Nephron (organoid): Measurements from ENCODE around the gene ZNF398.

ENCODE experiments used
- H3K27ac Mint-ChIP-seq, 3 experiments: 2 replicates each; pipeline ENCODE4 v1.8.0; 2020; ENCODE audit warnings: mixed read lengths in 3 of 3, mild to moderate bottlenecking in 2 of 3, moderate library complexity in 1 of 3
- H3K27me3 Mint-ChIP-seq: 2 replicates; pipeline ENCODE4 v1.8.0; 2021; ENCODE audit warnings: low read depth, mild to moderate bottlenecking, moderate library complexity, mixed read lengths
- H3K36me3 Mint-ChIP-seq: 2 replicates; pipeline ENCODE4 v1.8.0; 2020; ENCODE audit warnings: low read depth, mixed read lengths
- H3K4me1 Mint-ChIP-seq: 2 replicates; pipeline ENCODE4 v1.8.0; 2020; ENCODE audit warnings: mixed read lengths
- H3K4me3 Mint-ChIP-seq, 3 experiments: 2 replicates each; pipeline ENCODE4 v1.8.0; 2020; ENCODE audit warnings: mild to moderate bottlenecking in 3 of 3, mixed read lengths in 3 of 3, moderate library complexity in 2 of 3
- H3K9me3 Mint-ChIP-seq: 2 replicates; pipeline ENCODE4 v1.8.0; 2020; ENCODE audit warnings: mixed read lengths
- CTCF ChIP-seq, 3 experiments: fragments of 200-600 bp; sonication (generic); IDR thresholded peaks; one replicate each; pipeline ENCODE4 v1.5.0; 2021; ENCODE audit warnings: antibody characterized with exemption in 3 of 3; ENCODE audit not compliant: unreplicated experiment in 3 of 3

ZNF398 gene

GRCh38 chr7:149171892-149172533 lies 24.8 kb downstream of the ZNF398 start:
- Mint-ChIP-seq H3K9me3 (no peaks in the 10 kb centered on the region), H3K36me3 (peaks cover 40% of the 10 kb centered on the region), H3K4me1 (no peaks in the 10 kb centered on the region), H3K27ac (no peak overlapping the region), H3K4me3 (no peak overlapping the region), H3K27me3 (no peaks in the 10 kb centered on the region)
- no peak for TF ChIP-seq CTCF (IDR thresholded peaks at IDR 0.05; ENCODE audit: unreplicated experiment in 3 of 3)

- Mint-ChIP-seq H3K9me3 (no peaks in the 10 kb centered on the region), H3K4me1 (no peaks in the 10 kb centered on the region), H3K27me3 (no peaks in the 10 kb centered on the region), H3K27ac (no peak overlapping the region), H3K36me3 (peaks cover 41% of the 10 kb centered on the region), H3K4me3 (no peak overlapping the region)
- no peak for TF ChIP-seq CTCF (IDR thresholded peaks at IDR 0.05; ENCODE audit: unreplicated experiment in 3 of 3)
Measured at GRCh38 chr7:149172534-149172920, 25.3 kb downstream of the ZNF398 start.

- no peak overlapping the region for H3K27ac Mint-ChIP-seq
- H3K36me3 Mint-ChIP-seq, result peaks cover 51% of the 10 kb centered on the region
- no peaks in the 10 kb centered on the region for H3K27me3 Mint-ChIP-seq
- TF ChIP-seq CTCF (IDR thresholded peaks at IDR 0.05; ENCODE audit: unreplicated experiment in 3 of 3), result no peak
- no peak overlapping the region for H3K4me3 Mint-ChIP-seq
- H3K4me1 Mint-ChIP-seq, result peaks cover 5% of the 10 kb centered on the region
- no peaks in the 10 kb centered on the region for H3K9me3 Mint-ChIP-seq
Measured at GRCh38 chr7:149175150-149175549, 27.9 kb downstream of the ZNF398 start.

GRCh38 chr7:149179241-149179640 lies 32.0 kb downstream of the ZNF398 start:
- no peak for TF ChIP-seq CTCF (IDR thresholded peaks at IDR 0.05; ENCODE audit: unreplicated experiment in 3 of 3)
- Mint-ChIP-seq H3K4me3 (no peak overlapping the region), H3K27me3 (no peaks in the 10 kb centered on the region), H3K4me1 (peaks cover 24% of the 10 kb centered on the region), H3K9me3 (no peaks in the 10 kb centered on the region), H3K27ac (no peak overlapping the region), H3K36me3 (peaks cover 57% of the 10 kb centered on the region)

- peaks cover 24% of the 10 kb centered on the region for H3K4me1 Mint-ChIP-seq
- no peak overlapping the region for H3K4me3 Mint-ChIP-seq
- H3K27ac Mint-ChIP-seq, result peak overlapping the region; percentile 59 to 73 (median 66)
- no peak for TF ChIP-seq CTCF (IDR thresholded peaks at IDR 0.05; ENCODE audit: unreplicated experiment in 3 of 3)
- no peaks in the 10 kb centered on the region for H3K9me3 Mint-ChIP-seq
- peaks cover 51% of the 10 kb centered on the region for H3K36me3 Mint-ChIP-seq
- no peaks in the 10 kb centered on the region for H3K27me3 Mint-ChIP-seq
Measured at GRCh38 chr7:149180722-149181449, 33.6 kb downstream of the ZNF398 start.

GRCh38 chr7:149181450-149181790 lies 34.2 kb downstream of the ZNF398 start:
- H3K4me3 Mint-ChIP-seq, result no peak overlapping the region
- no peak for TF ChIP-seq CTCF (IDR thresholded peaks at IDR 0.05; ENCODE audit: unreplicated experiment in 3 of 3)
- H3K27ac Mint-ChIP-seq, result peak overlapping the region; percentile 59 to 73 (median 66)
- H3K4me1 Mint-ChIP-seq, result peaks cover 24% of the 10 kb centered on the region
- H3K27me3 Mint-ChIP-seq, result no peaks in the 10 kb centered on the region
- H3K36me3 Mint-ChIP-seq, result peaks cover 48% of the 10 kb centered on the region
- H3K9me3 Mint-ChIP-seq, result no peaks in the 10 kb centered on the region
